ENCODE measurements around the gene PCDHB13.
"Not testable (repeated sequence)": the region's sequence is repeated elsewhere in the genome, so short reads cannot be mapped to it uniquely, and the experiment has no call there.

PCDHB13 gene

GRCh38 chr5:141201646-141202045, 12.1 kb upstream of the PCDHB13 start:
- H3K4me3 ChIP-seq (ENCODE audit: low read depth, low read length): not testable (repeated sequence)

- no peak within 1 kb of the TSS for H3K4me3 ChIP-seq (ENCODE audit: low read depth, low read length)
These were observed 5.2 kb upstream of the PCDHB13 start, which contains the start of gene PCDHB12 for GRCh38 chr5:141208478-141208877. TSS of gene PCDHB12 (plus strand) at chr5:141208719. CDS start at chr5:141208908, 189 bp downstream.

GRCh38 chr5:141210281-141210680, 3.4 kb upstream of the PCDHB13 start:
- H3K4me3 ChIP-seq (ENCODE audit: low read depth, low read length): not testable (repeated sequence)

- H3K4me3 ChIP-seq (ENCODE audit: low read depth, low read length): not testable (repeated sequence)
These were observed 2.9 kb upstream of the PCDHB13 start for GRCh38 chr5:141210849-141211248.

- not testable (repeated sequence) for H3K4me3 ChIP-seq (ENCODE audit: low read depth, low read length)
These were observed 864 bp downstream of the PCDHB13 start for GRCh38 chr5:141214583-141214982.

- not testable (repeated sequence) for H3K4me3 ChIP-seq (ENCODE audit: low read depth, low read length)
These were observed 1.8 kb downstream of the PCDHB13 start for GRCh38 chr5:141215504-141215903.

GRCh38 chr5:141216035-141216434, 2.3 kb downstream of the PCDHB13 start:
- not testable (repeated sequence) for H3K4me3 ChIP-seq (ENCODE audit: low read depth, low read length)

GRCh38 chr5:141223112-141223783, 9.5 kb downstream of the PCDHB13 start, which contains the start of gene PCDHB14:
TSS of gene PCDHB14 (plus strand) at chr5:141223343. CDS start at chr5:141223506, 163 bp downstream.
- H3K4me3 ChIP-seq (ENCODE audit: low read depth, low read length): no peak within 1 kb of the TSS

- not testable (repeated sequence) for H3K4me3 ChIP-seq (ENCODE audit: low read depth, low read length)
These were observed 11.1 kb downstream of the PCDHB13 start for GRCh38 chr5:141224844-141225243.

GRCh38 chr5:141225421-141225820, 11.7 kb downstream of the PCDHB13 start:
- not testable (repeated sequence) for H3K4me3 ChIP-seq (ENCODE audit: low read depth, low read length)

GRCh38 chr5:141234109-141234667, 20.5 kb downstream of the PCDHB13 start:
- peak overlapping the region; percentile 22 for H3K4me3 ChIP-seq (ENCODE audit: low read depth, low read length)

- not testable (repeated sequence) for H3K4me3 ChIP-seq (ENCODE audit: low read depth, low read length)
These were observed 22.2 kb downstream of the PCDHB13 start for GRCh38 chr5:141235922-141236321.

GRCh38 chr5:141236516-141237313, 23.0 kb downstream of the PCDHB13 start:
- no peak overlapping the region for H3K4me3 ChIP-seq (ENCODE audit: low read depth, low read length)

- H3K4me3 ChIP-seq (ENCODE audit: low read depth, low read length): no peak overlapping the region
These were observed 27.8 kb downstream of the PCDHB13 start for GRCh38 chr5:141241496-141241895.

GRCh38 chr5:141245250-141245717, 31.6 kb downstream of the PCDHB13 start, which contains the start of gene PCDHB15:
TSS of gene PCDHB15 (plus strand) at chr5:141245395. CDS start at chr5:141245579, 184 bp downstream.
- H3K4me3 ChIP-seq (ENCODE audit: low read depth, low read length): peak within 1 kb of the TSS; percentile 39

GRCh38 chr5:141246971-141247370, 33.3 kb downstream of the PCDHB13 start:
- not testable (repeated sequence) for H3K4me3 ChIP-seq (ENCODE audit: low read depth, low read length)

- not testable (repeated sequence) for H3K4me3 ChIP-seq (ENCODE audit: low read depth, low read length)
These were observed 33.7 kb downstream of the PCDHB13 start for GRCh38 chr5:141247434-141247833.

- no peak overlapping the region for H3K4me3 ChIP-seq (ENCODE audit: low read depth, low read length)
These were observed 36.9 kb downstream of the PCDHB13 start for GRCh38 chr5:141250576-141250975.

- no peak overlapping the region for H3K4me3 ChIP-seq (ENCODE audit: low read depth, low read length)
These were observed 44.7 kb downstream of the PCDHB13 start for GRCh38 chr5:141258464-141258863.

GRCh38 chr5:141258948-141259347, 45.2 kb downstream of the PCDHB13 start:
- H3K4me3 ChIP-seq (ENCODE audit: low read depth, low read length): no peak overlapping the region

GRCh38 chr5:141260458-141261237, 46.9 kb downstream of the PCDHB13 start:
- H3K4me3 ChIP-seq (ENCODE audit: low read depth, low read length): no peak overlapping the region
